HG03175 (cell line): Measurements from ENCODE around the gene SUN2.

ENCODE experiments used
- ATAC-seq: cut with Tn5 transposase; IDR thresholded peaks from one replicate; pipeline ENCODE4 v1.9.1; 2021; ENCODE audit warnings: mild to moderate bottlenecking, moderate library complexity; ENCODE audit not compliant: unreplicated experiment

Gene SUN2

DNA sequence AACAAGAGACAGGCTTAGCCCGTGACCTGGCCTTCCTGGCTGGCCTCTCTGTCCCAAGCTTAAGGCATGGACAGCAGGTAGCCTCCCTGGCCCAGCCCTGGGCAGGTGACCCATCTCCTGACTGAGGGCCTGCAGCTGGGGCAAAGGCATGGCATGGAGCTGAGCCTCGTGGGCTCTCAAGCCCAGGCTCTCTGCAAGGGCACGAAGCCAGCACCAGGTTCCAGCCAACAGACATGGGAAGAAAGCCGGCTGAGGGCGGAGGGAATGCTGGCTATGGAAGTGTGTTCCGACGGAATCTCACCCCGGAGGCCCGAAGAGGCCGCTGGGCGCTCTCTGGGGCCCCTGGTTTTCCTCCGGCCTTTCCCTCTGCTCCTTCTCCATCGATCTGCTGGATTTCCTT, 25.2 kb upstream of the SUN2 start:
- no peak for ATAC-seq

DNA sequence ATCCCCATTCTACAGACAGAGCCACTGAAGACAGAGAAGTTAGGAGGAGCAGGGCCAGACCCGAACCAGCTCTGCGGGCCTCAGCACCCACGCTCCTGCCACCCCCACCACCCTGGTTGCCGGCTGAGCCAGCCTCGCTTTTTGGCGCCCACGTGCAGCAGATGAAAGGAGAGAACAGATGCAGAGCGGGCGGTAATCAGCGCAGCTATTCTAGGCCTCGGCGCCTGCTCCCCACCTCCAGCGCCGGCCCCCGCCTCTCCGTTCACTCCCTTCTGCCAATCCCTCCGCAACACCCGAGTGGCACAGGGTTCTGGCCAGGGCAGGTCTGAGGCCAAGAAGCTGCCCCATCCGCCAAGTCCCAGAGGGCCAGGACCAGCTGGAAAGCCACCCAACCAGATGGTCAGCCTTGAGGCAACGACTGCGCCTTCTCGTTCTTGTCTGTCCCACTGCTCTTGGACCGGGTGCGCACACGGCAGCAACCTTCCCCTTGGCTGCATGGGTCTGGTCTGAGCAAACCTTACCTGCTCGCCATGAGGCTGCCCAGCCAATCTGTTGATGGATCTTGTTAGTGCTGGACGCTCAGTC, 21.4 kb upstream of the SUN2 start:
- ATAC-seq: no peak

DNA sequence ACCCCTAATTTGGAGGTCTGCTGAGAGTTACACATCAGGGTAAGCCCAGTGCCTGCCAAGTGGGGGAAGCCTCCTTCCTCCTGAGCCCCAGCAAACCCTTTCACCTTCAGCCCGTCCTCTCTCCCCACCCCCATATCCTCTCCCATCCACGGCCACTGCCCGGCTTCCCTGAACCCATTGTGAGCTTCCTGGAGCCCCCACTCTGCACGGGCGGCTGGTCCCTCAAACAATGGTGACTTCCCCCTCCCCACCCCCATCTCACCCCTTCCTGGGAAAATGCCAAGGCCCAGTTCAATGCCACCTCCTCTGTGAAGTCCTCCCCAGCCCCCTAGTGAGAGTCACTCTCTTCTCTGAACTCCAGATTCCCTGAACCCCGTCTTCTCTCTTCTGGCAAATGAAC, 20.3 kb upstream of the SUN2 start:
- no peak for ATAC-seq

DNA sequence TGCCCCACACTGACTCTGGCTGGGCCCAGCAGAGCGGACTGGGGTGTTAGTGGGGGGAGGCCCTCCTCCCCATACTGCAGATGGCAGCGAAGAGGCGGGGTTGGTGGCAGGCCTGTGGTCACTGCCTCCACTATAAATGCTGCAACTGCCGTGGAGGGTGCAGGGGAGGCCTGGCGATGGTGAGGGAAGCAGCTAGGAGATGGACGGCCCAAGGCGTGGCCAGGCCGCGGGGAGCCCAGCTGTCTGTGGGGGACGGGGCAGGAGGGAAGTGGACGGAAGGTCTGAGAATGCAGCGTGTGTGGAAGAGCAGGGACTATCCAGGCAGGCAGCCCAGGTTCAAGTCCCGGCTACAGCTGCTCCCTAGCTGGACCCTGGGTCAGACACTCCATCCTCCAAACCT, 19.9 kb upstream of the SUN2 start:
- ATAC-seq: no peak

DNA sequence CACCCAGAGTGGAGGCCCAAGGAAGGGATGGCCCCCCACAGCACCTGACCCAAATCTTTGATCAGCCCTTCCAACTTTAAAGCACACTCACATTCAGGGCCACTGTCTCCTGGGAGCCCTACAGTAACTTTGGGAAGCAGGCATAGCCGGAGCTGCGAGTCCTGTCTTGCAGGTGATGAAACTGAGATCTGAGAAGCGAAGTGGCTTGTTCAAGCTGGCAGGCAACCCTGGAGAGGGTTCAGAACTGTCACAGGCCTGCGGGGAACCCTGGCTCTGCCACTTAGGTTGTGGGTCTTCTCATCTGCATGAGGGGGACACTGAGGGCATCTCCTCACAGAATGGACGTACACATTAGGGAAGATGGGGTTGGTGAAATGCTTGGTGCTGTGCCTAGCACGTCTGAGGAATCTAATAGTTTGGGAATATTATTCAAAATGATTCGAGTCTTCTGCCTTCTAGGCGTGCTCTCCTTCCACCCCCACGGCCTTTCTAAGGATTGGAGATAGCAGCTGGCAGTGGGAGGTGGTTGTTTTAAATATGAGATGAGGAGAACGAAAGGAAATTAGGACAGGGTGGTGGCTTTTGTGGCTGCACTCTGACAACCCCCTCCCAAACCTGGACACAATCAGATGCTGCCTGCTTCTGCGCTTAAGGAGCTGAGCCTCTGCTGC, 18.8 kb upstream of the SUN2 start:
- no peak for ATAC-seq

DNA sequence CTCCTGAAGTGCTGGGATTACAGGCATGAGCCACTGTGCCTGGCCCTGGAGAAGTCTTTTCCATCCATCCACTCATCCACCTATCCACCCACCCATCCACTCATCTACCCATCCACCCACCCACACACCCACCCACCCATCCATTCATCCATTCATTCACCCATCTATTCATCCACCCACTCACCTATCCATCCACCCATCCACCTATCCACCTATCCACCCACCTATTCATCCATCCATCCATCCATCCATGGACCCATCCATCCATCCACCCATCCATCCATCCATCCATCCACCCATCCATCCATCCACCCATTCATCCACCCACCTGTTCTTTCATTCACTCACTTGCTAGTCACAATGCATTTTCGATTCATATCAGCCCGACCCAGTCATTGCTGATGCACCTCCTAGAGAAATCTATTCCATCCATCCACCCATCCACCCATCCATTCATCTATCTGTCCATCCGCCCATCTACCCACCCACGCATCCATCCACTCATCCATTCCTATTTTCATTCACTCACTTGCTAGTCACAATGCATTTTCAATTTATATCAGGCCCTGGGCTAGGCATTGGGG, 17.7 kb upstream of the SUN2 start:
- no peak for ATAC-seq

DNA sequence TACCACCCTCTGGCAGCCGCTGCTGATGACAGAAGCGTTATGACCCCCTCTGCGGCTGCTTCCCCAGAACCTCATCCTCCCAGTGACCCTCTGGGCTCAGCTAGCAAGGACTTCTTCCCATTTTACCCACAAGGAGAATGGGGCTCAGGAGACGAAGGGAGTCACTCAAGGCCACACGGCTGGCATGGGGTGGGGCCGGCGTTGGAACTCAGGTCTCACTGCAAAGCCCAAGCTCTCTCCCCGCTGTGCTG, 16.8 kb upstream of the SUN2 start:
- ATAC-seq: no peak

DNA sequence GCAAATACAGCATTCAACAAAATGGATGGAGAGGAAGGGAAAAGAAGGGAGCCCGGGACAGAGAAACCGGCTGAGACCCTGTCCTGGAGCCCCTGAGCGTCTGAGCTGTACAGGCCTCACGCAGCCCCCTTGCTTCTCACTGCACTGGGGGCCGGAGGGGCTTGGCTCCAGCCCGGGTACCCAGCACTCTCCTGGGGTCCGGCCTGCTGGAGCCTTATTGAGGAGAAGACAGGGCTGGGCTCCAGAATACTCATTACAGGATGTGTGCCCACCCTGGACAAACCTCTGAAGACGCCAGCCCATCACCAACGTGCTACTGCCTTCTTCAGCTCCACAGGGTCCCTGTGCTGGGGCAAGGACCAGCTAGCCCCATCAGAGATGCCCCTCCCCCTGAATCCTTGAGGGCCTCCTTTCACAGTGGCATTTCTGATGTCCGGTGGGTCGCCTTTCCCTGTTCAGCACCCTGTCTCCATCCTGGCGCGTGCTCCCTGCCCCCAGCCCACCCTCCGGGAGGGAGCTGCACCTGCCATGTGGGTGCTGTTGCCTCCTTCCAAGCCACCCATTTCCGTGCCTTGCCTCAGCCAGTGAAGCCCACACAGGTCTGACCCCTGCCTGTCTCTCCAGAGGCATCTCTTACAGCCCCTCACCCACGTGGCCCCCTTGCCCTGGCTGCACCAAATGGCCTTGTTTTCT, 14.6 kb upstream of the SUN2 start:
- no peak for ATAC-seq

DNA sequence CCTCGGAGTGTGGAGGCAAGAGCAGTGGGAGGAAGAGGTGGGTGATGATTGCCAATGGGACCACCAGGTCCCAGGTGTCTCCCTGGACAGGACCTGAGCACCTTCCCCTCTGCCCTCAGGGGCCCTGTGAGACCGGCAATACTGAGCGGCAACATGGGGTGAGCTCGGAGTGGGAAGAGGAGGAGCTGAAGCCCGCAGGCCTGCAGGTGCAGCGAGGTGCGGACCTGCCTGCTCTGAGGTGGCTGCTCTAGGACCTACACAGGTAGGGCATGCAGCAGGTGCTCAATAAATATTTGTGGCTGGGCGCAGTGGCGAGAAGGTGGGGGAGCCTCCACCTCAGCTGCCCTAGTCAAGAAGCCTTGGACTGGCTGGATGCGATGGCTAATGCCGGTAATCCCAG, 12.2 kb upstream of the SUN2 start:
- ATAC-seq: no peak

DNA sequence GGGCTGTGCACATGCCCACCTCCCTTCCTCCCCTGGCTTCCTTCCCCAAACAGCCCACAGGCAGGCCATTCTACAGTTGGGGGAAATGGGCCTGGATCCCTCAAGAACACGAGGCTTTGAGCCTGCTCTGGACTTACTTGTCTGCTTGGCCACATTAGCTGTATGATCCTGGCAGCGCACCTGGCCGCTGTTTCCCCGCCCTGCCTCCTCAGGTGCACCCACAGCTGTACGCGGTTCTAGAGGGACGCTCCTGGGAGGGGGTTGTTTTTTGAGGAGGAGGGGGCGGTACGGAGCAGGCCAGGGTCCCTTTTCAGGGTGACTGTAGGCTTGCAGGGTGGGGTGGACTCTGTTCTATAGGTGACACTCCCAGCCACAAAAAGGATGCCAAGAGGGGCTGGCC, 11.5 kb upstream of the SUN2 start:
- ATAC-seq: no peak

DNA sequence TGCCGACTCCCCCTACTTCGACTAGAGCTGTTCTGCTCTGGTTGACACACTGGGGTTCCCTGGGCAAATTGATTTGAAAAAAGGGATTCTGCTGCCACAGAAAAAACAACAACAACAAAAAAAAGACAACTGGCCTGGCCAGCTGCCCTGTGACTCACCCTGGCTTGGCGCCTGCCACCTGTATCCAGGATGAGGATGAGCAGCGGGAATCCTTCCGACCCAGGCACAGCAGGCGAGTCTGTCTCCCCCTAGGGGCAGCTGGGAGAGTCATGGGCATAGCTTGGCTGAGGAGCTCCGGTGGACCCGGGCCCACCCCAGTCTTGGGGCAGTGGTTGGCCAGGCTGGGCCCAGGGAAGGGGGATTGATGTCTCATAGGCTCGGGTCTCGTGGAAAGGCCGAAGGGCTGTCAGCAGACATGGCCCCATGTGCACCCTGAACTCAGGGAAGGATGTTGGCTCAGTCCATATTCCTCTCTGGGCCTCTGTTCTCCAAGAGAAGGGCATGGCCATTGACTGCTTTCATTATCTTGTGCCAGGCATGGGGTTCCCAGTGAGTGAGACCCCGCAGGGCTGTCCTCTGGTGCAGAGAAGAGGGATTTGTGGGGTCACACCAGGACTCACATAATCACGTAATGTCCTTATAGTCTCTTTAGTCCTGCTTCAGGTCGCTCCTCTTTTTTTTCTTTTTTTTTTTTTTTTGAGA, 10.4 kb upstream of the SUN2 start:
- ATAC-seq: no peak

DNA sequence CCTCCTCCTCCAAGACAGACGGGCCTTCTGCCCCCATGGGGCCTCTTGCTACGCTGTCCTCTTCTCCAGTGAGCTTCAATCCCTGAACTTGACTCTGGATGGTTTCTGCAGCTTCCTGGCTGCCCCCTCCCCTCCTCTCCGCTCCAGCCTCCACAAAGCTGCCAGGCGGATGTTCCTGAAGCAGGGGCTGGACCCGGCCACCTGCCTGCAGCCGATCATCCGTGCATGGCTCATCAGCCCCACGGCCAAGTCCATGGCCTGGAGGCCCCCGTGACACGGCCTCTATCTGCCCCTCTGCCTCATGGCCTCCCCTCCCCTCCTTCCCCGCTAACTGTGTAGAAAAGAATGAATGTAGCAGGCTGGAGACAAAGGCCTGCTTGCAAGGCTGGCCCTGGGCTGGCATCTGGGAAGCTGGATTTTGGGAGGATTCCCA, 6.8 kb upstream of the SUN2 start:
- ATAC-seq: no peak

DNA sequence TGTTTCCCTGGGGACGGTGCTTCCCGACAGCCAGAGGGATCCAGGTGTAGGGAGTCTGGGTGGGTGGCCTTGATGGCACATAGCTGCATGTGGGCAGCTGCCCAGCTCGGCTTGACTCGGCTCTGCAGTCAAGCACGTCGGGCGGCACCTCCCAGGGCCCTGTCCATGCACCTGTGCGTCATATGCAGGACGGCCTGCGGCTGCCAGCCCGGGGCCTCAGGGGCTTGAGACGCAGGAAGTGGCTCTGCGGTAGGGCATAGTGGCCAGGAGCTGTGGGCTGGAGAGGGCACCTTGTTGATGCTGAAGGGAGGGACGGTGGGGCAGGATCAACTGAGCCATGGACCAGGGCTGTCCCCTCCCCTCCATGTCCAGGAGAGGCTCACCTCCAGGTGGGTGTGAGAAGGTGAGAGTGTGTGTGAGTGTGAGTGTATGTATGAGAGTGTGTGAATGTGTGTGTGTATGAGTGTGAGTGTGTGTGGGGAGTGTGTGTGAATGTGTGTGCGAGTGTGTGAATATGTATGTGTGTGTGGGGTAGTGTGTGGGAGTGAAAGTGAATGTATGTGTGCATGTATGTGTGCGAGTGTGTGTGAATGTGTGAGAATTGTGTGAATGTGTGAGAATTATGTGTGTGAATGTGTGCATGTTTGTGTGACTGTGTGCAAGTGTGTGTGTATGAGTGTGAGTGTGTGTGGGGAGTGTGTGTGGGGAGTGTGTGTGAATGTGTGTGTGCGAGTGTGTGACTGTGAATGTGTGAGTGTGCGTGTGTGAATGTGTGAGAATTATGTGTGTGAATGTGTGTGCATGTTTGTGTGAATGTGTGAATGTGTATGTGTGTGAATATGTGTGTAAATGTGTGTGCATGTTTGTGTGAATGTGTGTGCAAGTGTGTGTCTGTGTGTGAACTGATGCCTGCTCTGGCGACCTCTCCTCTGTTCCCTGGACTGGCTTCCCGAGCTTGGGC, 5.7 kb upstream of the SUN2 start:
- no peak for ATAC-seq

DNA sequence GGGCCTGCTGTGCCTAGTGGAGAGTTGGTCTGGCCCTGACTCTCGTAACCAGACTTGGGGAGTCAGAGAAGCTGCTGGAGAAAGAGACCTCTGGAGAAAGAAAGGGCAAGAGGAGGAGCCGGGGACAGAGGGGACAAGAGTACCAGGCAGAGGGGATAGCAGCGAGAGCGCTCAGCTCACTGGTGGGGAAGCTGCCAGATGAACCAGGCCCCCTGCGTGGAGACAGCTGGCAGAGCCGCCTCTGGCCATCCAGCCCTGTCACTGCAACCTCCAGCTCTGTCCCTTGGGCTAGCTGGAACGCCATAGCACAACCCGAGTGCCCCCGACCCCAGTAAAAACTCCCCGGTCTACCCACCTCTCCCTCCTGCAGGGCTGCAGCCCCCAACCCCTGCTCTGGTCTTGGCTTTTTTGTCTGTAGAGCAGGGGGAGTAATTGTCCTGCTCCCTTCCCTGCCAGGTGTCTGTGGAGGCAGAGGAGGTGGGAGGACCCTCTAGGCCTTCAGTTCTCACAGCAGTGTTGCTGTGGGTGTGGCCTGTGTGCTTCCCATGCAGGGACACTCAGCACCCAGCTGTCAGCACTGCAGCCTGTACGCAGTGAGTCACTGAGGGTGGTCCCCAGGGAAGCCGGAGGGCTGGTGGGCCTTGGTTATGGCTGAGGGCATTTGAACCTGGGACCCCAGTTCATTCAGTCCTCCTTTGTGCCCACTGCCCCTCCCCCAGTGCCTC, 4.8 kb upstream of the SUN2 start:
- no peak for ATAC-seq

DNA sequence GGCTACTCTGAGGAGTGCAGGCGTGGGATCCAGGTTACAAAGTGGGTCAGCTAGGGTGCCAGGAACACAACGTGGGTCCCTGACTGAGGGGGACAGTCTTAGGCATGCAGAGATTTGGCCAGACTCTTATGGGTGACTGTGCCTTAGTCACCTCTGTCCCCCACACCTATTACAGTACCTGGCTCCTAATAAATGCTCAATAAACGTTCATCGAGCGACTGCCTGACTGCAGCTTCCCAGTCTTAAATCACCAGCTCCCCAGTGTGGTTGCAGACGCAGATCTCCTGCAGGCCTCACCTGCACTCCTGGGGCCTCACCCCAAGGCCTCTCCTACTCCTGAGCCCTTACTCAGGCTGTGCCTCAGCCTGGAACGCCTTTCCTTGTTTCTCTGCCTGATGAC, 3.2 kb upstream of the SUN2 start:
- ATAC-seq: no peak

DNA sequence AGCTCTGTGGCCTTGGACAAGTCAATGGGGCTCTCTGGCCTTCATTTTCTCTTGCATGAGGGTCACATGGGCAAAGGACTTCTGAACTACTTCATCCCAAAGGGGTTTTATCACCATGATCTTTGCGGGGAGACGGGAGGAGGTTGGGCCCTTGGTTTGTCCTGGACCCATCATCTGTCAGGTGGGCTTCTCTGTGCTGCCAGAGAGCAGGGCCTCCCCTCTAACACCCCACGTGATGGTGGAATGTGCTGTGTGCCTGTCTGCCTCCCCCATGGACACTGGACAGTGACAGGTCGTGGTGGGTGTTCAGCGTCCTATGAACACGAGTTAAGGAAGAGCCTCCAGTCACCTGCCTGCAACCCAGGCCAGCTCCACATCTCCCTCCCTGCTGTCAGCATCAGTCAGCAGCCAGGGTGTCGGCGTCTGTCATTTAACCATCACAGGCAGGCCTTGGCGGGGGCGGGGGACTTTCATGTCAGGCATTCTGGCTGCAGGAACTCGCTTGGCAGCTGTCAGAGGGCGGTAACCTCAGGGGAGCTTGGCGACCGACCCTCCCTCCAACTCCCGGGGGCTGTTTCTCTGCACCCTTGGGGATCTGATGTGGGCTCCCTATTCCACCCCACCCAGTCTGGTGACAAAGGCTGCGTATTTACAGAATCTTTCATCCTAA, 2.6 kb upstream of the SUN2 start:
- no peak for ATAC-seq

DNA sequence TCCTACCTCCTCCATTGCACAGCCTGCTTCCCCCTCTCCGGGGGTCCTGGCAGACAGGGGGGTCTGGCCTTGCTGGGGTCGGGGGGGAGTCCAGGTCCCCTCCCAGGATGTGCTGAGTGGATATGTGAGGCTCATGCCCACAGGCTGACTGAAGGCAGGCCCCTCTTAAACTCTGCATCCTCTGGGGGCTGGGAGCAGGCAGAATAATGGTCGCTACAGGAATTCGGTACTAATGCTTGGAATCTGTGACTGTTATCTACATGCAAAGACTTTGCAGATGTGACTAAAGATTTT, 1.6 kb upstream of the SUN2 start:
- ATAC-seq: no peak

DNA sequence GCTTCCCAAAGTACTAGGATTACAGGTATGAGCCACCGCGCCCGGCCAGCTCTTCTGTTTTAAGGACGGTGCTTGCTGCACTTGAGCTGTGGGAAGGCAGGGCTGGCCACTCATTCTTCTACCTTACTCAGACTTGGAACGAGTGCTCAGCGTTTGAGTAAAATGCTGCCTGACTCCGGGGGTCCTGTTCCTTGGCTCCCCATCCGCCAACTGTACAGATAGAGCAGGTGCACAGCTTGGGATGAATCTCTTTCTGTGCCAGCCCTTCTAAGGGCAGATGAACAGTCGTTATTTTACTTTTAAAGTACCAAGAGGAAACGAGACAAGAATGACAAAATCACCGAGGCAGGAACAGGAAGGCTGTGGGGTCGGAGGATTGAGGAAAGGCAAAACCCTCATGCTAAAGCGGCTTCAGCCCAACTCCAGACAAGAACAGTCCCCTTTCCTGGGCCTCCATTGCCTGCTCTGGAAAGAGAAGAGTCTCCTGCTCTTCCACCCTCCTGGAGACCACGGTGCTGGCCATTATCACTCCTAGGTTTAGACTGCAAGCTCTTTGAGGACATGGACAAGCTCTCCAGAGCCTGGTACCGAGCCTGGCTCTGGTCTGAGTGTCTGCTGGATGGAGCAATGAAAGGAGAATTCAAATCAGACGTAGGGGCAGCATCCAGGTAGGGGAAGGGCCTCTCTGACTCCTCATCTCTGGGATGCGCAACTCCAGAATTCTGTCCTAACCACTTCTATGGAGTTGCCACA, 1.1 kb upstream of the SUN2 start:
- no peak for ATAC-seq
